22Rv1 (cell line): Measurements from ENCODE around the gene CAMKV.

Experiments used
- CTCF ChIP-seq: fragments of 450-650 bp; IDR thresholded peaks from 2 replicates; pipeline ENCODE4 v1.5.1; 2017; ENCODE audit warnings: mild to moderate bottlenecking
- ZFX ChIP-seq: fragments of 450-650 bp; IDR thresholded peaks from 2 replicates; pipeline ENCODE4 v1.6.1; 2017; ENCODE audit warnings: antibody characterized with exemption, borderline replicate concordance

GRCh38 chr3:49812916-49813496 is 56.7 kb downstream of the CAMKV start:
- no peak for TF ChIP-seq CTCF
- no peak for TF ChIP-seq ZFX
